Fibroblast of the aortic adventitia (primary cell): Measurements from ENCODE around the gene SYT1. TPM values are rescaled to one million over a fixed set of nuclear protein-coding genes. Genes with fewer than 3 reads are reported as not detected.
A peak's percentile ranks its signal among the peaks of the same experiment; 100 is the strongest.

Experiments used
- DNase-seq: peaks from one replicate; pipeline ENCODE4 v3.0.0-alpha.2; 2010; ENCODE audit warnings: low read depth
- H3K4me3 ChIP-seq: 2 replicates; pipeline ENCODE4 v1.5.1; 2011; ENCODE audit warnings: low read depth, mild to moderate bottlenecking, control low read depth, low read length, moderate library complexity
- total RNA-seq: library from RNA; depleted of rRNA; stranded (reverse); fragments of >200 nt; gene quantifications from 2 replicates; pipeline ENCODE4 v1.2.3, GENCODE V29; 2012; ENCODE audit warnings: low replicate concordance
- TF ChIP-seq, protein P1 (sequence below): IDR thresholded peaks from 2 replicates; pipeline ENCODE4 v1.5.1; 2011; ENCODE audit warnings: mild to moderate bottlenecking, low read length, control low read depth, inconsistent platforms; ENCODE audit not compliant: insufficient read depth

SYT1 gene
- total RNA-seq, 1 donor, result 43.3 TPM

DNA sequence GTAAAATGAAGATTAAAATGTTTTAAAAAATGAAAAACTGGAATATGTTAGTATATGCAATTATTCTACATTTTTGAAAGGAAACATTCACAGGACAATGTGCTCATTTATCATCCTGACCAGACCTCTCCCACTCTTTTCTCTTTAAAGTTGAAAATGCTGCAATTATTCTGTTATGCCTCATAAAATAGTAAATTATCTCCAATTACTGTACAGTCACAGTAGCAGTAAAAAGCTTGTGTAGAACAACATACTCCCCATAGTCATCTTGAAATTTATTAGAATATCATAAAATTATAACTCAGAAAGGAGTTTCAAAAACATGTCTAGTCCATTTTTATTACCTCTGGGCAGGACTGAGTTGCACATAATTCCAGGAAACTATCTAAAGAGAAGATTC lies 250.3 kb downstream of the SYT1 start:
- no peak for DNase-seq
- no peak overlapping the region for H3K4me3 ChIP-seq
- TF ChIP-seq, protein P1, sequence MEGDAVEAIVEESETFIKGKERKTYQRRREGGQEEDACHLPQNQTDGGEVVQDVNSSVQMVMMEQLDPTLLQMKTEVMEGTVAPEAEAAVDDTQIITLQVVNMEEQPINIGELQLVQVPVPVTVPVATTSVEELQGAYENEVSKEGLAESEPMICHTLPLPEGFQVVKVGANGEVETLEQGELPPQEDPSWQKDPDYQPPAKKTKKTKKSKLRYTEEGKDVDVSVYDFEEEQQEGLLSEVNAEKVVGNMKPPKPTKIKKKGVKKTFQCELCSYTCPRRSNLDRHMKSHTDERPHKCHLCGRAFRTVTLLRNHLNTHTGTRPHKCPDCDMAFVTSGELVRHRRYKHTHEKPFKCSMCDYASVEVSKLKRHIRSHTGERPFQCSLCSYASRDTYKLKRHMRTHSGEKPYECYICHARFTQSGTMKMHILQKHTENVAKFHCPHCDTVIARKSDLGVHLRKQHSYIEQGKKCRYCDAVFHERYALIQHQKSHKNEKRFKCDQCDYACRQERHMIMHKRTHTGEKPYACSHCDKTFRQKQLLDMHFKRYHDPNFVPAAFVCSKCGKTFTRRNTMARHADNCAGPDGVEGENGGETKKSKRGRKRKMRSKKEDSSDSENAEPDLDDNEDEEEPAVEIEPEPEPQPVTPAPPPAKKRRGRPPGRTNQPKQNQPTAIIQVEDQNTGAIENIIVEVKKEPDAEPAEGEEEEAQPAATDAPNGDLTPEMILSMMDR, result no peak

DNA sequence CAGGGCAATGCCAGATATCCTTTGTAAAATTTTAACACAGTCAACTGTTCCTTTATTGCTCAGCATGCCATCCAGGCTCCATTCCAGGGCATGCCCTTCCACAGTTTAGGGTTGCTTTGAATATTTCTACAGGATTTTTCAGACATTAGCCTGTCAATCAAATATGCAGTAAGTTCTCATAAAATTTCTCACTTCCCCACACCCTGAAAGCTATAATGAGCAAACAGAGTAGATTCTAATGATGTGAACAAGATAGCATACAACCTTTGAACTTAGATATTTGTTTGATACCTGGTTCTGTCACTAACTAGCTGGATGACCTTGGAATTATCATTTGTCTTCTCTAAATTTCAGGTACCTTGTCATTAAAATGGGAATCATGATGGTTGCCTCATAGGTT lies 251.2 kb downstream of the SYT1 start:
- DNase-seq, result no peak
- TF ChIP-seq, protein P1, result no peak

DNA sequence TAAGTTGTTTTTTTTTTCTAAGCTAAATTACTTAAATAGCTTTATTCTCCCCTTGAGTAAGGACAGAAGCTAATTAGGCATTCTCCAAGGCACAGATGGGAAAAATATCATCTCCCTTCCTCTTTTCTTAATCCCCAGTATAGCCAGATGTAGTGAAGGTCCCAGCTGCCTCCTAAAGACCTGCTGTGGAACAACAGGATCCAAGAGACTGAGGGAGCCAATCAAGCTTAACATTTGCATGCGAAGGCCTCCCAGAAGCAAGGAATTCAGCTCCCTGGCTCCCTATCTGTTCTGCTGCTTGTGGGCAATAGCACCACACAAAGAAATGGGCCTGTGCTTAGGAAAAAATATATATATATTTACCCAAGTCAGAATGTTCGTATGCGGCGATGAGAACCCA lies 255.2 kb downstream of the SYT1 start:
- TF ChIP-seq, protein P1, result no peak

More for the DNA sequence above, 251.2 kb downstream of the SYT1 start:
- no peak overlapping the region for H3K4me3 ChIP-seq

DNA sequence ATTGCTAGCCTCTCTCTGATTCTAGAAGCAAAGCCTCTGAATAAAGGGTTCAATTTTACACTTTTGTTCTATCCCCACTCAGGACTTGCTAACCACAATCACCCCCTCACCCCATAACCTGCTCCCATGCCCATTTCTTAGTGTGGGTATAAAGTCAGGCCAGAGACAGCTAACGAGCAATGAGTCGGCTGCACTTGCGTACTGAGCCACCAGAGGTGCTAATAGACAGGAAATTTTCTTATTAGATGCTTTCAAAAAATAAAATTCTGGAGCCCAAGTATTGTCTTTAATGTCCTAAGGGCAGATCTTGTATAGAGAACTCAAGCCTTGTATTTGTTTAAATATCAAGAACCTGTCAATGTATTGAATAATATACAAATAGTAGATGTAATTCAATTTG lies 256.9 kb downstream of the SYT1 start:
- TF ChIP-seq, protein P1, result peak; percentile 46
- no peak overlapping the region for H3K4me3 ChIP-seq
- DNase-seq, result peak; percentile 18

More for the DNA sequence above, 255.2 kb downstream of the SYT1 start:
- no peak for DNase-seq
- no peak overlapping the region for H3K4me3 ChIP-seq

DNA sequence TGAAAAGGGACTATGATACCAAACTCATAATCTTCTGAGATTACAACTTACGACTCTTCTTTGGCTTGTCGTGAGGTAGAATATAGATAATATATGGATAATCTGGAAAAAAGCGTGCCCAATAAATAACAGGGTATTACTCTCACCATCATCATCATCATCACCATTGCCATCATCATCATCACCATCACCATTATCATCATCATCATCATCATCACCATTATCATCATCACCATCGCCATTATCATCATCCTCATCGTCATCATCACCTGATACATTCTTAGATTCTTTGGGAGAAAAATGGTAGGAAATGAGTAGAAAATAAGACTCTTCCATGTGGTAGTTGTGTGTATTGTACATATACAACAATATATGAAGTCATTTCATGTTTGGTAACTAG lies 259.8 kb downstream of the SYT1 start:
- TF ChIP-seq, protein P1, result no peak
- H3K4me3 ChIP-seq, result no peak overlapping the region
- no peak for DNase-seq

DNA sequence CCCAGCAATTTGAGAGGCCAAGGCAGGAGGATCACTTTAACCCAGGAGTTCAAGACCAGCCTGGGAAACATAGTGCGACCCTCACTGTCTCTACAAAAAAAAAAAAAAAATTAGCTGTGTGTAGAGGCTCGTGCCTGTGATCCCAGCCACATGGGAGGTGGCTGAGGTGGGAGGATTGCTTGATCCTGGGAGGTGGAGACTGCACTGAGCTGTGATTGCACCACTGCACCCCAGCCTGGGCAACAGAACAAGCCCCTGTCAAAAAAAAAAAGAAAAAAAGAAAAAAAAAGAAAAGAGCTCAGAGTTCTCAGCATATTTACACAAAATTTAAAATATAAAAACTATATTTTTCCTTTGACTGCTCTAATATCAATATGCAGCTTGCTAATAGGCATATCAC lies 260.8 kb downstream of the SYT1 start:
- TF ChIP-seq, protein P1, result no peak
- DNase-seq, result no peak
- no peak overlapping the region for H3K4me3 ChIP-seq

DNA sequence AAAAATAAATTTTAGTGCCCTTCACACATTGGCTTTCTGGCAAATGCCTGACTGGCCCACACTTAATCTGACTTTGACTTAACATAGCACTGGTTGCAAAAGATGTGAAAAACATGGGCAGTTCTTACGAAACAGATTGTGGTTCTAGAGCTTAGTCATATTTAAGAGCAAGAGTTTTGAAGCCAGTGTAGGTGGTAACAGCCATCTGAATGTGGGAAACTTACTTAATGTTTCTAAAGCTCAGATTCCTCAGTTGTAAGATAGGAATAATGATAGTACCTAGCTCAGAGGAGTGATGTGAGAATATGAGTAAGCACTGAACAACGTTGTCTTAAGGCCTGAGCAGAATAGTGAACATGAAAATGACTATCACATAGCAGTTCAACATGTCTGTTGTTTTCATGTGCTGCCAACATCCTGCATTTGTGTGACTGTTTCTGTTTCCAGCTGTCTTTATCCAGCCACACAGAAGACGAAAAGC lies 262.7 kb downstream of the SYT1 start:
- TF ChIP-seq, protein P1, result no peak
- H3K4me3 ChIP-seq, result no peak overlapping the region
- peak; percentile 92 for DNase-seq
